RWPE2 (cell line): Measurements from ENCODE around the gene NLRP5.
"Not testable (repeated sequence)": the region's sequence is repeated elsewhere in the genome, so short reads cannot be mapped to it uniquely, and the experiment has no call there.

Source experiments
- ATAC-seq: fragments of 200-7000 bp; cut with Tn5 transposase; 3 replicates; pipeline ENCODE4 v1.9.1; 2021; ENCODE audit warnings: low read depth
- DNase-seq: peaks from one replicate; pipeline ENCODE4 v3.0.0-alpha.2; 2020; ENCODE audit warnings: low spot score
- H3K27ac ChIP-seq: fragments of 450-650 bp; 2 replicates; pipeline ENCODE4 v1.5.1; 2017; ENCODE audit warnings: mild to moderate bottlenecking; ENCODE audit not compliant: poor library complexity, severe bottlenecking
- H3K27me3 ChIP-seq: fragments of 250-450 bp; sonication (Bioruptor Pico); 2 replicates; pipeline ENCODE4 v1.5.1; 2021; ENCODE audit warnings: mild to moderate bottlenecking, moderate library complexity; ENCODE audit not compliant: insufficient read depth, poor library complexity, severe bottlenecking
- H3K36me3 ChIP-seq: fragments of 250-450 bp; sonication (Bioruptor Pico); 2 replicates; pipeline ENCODE4 v1.5.1; 2020; ENCODE audit warnings: low read depth, mild to moderate bottlenecking, moderate library complexity
- H3K4me1 ChIP-seq: fragments of 250-450 bp; sonication (Bioruptor Pico); 2 replicates; pipeline ENCODE4 v1.5.1; 2021; ENCODE audit warnings: mild to moderate bottlenecking, moderate library complexity; ENCODE audit not compliant: insufficient read depth, poor library complexity, severe bottlenecking
- H3K4me3 ChIP-seq: fragments of 250-450 bp; sonication (Bioruptor Pico); 2 replicates; pipeline ENCODE4 v1.5.1; 2021; ENCODE audit warnings: mild to moderate bottlenecking, moderate library complexity; ENCODE audit not compliant: severe bottlenecking
- H3K9me3 ChIP-seq: fragments of 250-450 bp; sonication (Bioruptor Pico); 2 replicates; pipeline ENCODE4 v1.5.1; 2021; ENCODE audit warnings: mild to moderate bottlenecking, moderate library complexity; ENCODE audit not compliant: severe bottlenecking
- TF ChIP-seq, protein P1 (sequence below): fragments of 450-650 bp; IDR thresholded peaks from one replicate; pipeline ENCODE4 v1.5.1; 2017; ENCODE audit warnings: mild to moderate bottlenecking, moderate library complexity; ENCODE audit not compliant: poor library complexity, severe bottlenecking

NLRP5 gene

GRCh38 chr19:56104423-56104822 lies 117.8 kb downstream of the NLRP5 start:
- DNase-seq (no peak), ATAC-seq (no peak)
- TF ChIP-seq, protein P1, sequence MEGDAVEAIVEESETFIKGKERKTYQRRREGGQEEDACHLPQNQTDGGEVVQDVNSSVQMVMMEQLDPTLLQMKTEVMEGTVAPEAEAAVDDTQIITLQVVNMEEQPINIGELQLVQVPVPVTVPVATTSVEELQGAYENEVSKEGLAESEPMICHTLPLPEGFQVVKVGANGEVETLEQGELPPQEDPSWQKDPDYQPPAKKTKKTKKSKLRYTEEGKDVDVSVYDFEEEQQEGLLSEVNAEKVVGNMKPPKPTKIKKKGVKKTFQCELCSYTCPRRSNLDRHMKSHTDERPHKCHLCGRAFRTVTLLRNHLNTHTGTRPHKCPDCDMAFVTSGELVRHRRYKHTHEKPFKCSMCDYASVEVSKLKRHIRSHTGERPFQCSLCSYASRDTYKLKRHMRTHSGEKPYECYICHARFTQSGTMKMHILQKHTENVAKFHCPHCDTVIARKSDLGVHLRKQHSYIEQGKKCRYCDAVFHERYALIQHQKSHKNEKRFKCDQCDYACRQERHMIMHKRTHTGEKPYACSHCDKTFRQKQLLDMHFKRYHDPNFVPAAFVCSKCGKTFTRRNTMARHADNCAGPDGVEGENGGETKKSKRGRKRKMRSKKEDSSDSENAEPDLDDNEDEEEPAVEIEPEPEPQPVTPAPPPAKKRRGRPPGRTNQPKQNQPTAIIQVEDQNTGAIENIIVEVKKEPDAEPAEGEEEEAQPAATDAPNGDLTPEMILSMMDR: no peak
- Histone ChIP-seq H3K4me3 (no peak overlapping the region), H3K9me3 (no peaks in the 10 kb centered on the region), H3K36me3 (peaks cover 31% of the 10 kb centered on the region), H3K4me1 (no peaks in the 10 kb centered on the region), H3K27ac (no peak overlapping the region), H3K27me3 (no peaks in the 10 kb centered on the region)

- ATAC-seq (peak; percentile 60), DNase-seq (no peak)
- TF ChIP-seq, protein P1: peak; percentile 53
- H3K4me3 ChIP-seq: no peak overlapping the region
- H3K27ac ChIP-seq: no peak overlapping the region
- peaks cover 31% of the 10 kb centered on the region for H3K36me3 ChIP-seq
- H3K9me3 ChIP-seq: no peaks in the 10 kb centered on the region
- H3K27me3 ChIP-seq: no peaks in the 10 kb centered on the region
- no peaks in the 10 kb centered on the region for H3K4me1 ChIP-seq
Observed at GRCh38 chr19:56105090-56105701, 118.6 kb downstream of the NLRP5 start.

- not testable (repeated sequence) for H3K27me3 ChIP-seq, H3K27ac ChIP-seq
Observed at GRCh38 chr19:56105831-56106396, 119.3 kb downstream of the NLRP5 start.

DNA sequence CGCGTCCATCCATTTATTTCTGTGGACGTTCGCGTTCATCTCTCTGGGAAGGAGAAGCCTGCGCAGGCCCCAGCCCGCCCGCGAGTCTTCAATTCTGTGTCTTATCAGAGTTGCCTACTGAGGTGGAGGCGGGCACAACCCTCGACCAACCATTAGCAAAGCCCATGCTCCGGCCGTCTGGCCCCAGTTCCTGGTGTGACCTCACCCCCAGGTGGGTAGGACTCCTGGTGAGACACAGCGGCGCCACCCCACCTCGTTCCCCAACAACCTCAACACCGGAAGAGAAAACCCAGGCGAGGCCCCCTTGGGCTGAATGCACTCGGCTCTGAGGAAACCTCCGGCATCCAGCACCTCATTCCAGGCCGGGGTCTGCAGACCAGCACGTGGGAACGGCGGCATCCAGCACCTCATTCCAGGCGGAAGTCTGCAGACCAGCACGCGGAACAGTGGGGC lies 119.8 kb downstream of the NLRP5 start:
- Histone ChIP-seq H3K36me3 (peaks cover 28% of the 10 kb centered on the region), H3K27ac (no peak overlapping the region), H3K4me3 (no peak overlapping the region), H3K4me1 (no peaks in the 10 kb centered on the region), H3K27me3 (no peaks in the 10 kb centered on the region), H3K9me3 (no peaks in the 10 kb centered on the region)
- TF ChIP-seq, protein P1: no peak
- DNase-seq: no peak
- ATAC-seq: peak; percentile 39; the same call in 1 of the 3 replicates

More at GRCh38 chr19:56105831-56106396, 119.3 kb downstream of the NLRP5 start:
- peaks cover 31% of the 10 kb centered on the region for H3K36me3 ChIP-seq
- H3K4me3 ChIP-seq, DNase-seq, H3K4me1 ChIP-seq, ATAC-seq, H3K9me3 ChIP-seq: not testable (repeated sequence)

DNA sequence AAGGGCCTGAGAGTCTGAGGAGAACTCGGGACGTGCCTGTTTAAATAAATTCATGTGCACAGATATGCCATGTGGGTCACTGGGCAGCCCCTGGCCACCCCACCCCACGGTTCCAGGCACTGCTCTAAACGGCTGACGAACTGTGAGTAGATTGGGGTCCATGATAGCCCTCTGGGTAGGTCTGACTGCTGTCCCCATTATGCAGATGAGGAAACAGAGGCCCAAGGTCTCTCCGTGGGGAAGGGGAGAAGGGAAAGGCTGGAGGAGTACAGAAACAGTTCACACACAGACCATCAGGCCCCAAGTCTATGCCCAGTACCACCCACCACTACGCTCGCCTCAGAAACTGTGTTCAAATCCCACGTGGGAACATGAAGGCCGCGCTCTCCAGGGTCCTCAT lies 120.4 kb downstream of the NLRP5 start:
- DNase-seq (no peak), ATAC-seq (no peak)
- no peaks in the 10 kb centered on the region for H3K9me3 ChIP-seq
- no peak overlapping the region for H3K4me3 ChIP-seq
- TF ChIP-seq, protein P1: no peak
- H3K4me1 ChIP-seq: no peaks in the 10 kb centered on the region
- H3K27me3 ChIP-seq: no peaks in the 10 kb centered on the region
- peaks cover 22% of the 10 kb centered on the region for H3K36me3 ChIP-seq
- H3K27ac ChIP-seq: no peak overlapping the region
